ENCODE measurements around the gene RXFP4. TPM values are rescaled to one million over a fixed set of nuclear protein-coding genes. Genes with fewer than 3 reads are reported as not detected.

RXFP4 gene
- total and polyA plus RNA-seq, 2 of the 13 experiments (the other 11 are each of a cell fraction or from before 2014, with no cell fraction given) = 0.38 to 1.4 TPM

GRCh38 chr1:155940993-155941844 lies at the start of gene RXFP4 (continued):
- TF ChIP-seq ZNF503 (CRISPR knock-in tag; IDR thresholded peaks at IDR 0.05) = 0 out of 2 replicates have a peak, but pooled peaks have one; percentile 21
- TF ChIP-seq CHCHD3 (CRISPR knock-in tag; IDR thresholded peaks at IDR 0.05) = no peak
- no peak for TF ChIP-seq XRCC5 (optimal IDR thresholded peaks at IDR 0.05; ENCODE audit: low read length)
- TF ChIP-seq ZNF609 (CRISPR knock-in tag; IDR thresholded peaks at IDR 0.05; ENCODE audit: borderline replicate concordance) = peak; percentile 42; the same call in 1 of the 2 replicates
- no peak for TF ChIP-seq DBP (CRISPR knock-in tag; IDR thresholded peaks at IDR 0.05; ENCODE audit: not compliant biosample characterization)
- TF ChIP-seq HNRNPL (IDR thresholded peaks at IDR 0.05; ENCODE audit: low read depth, low read length) = peak; percentile 88
- TF ChIP-seq ZNF138 (CRISPR knock-in tag; IDR thresholded peaks at IDR 0.05; ENCODE audit: low read depth) = no peak
- TF ChIP-seq FOXA1 (IDR thresholded peaks at IDR 0.05) = no peak
- 0 out of 2 replicates have a peak, but pooled peaks have one; percentile 12 for TF ChIP-seq FOXA1 (CRISPR knock-in tag; IDR thresholded peaks at IDR 0.05)
- 0 out of 2 replicates have a peak, but pooled peaks have one; percentile 68 for TF ChIP-seq POGK (CRISPR knock-in tag; conservative IDR thresholded peaks at IDR 0.05)
- TF ChIP-seq ZNF766 (CRISPR knock-in tag; IDR thresholded peaks at IDR 0.05; ENCODE audit: borderline replicate concordance) = no peak
- 0 out of 2 replicates have a peak, but pooled peaks have one; percentile 4 for TF ChIP-seq ISL2 (CRISPR knock-in tag; IDR thresholded peaks at IDR 0.05)
- TF ChIP-seq ZNF605 (CRISPR knock-in tag; IDR thresholded peaks at IDR 0.05) = peak; percentile 8; the same call in 1 of the 2 replicates
- TF ChIP-seq DNMT1 (CRISPR knock-in tag; IDR thresholded peaks at IDR 0.05) = no peak
- TF ChIP-seq ZNF331 (CRISPR knock-in tag; IDR thresholded peaks at IDR 0.05) = 0 out of 2 replicates have a peak, but pooled peaks have one; percentile 11
- TF ChIP-seq CENPBD1 (CRISPR knock-in tag; IDR thresholded peaks at IDR 0.05; ENCODE audit: borderline replicate concordance, low read depth) = no peak
- TF ChIP-seq MBD4 (IDR thresholded peaks at IDR 0.05; ENCODE audit: borderline replicate concordance, low read length) = no peak
- TF ChIP-seq ZNF12 (CRISPR knock-in tag; IDR thresholded peaks at IDR 0.05) = 0 out of 2 replicates have a peak, but pooled peaks have one; percentile 5
- no peak for TF ChIP-seq TCF7L2 (IDR thresholded peaks at IDR 0.05; ENCODE audit: low read depth, low read length)

All from HepG2 (cell line).